Measurements from ENCODE around the gene FOXL2NB. TPM values are rescaled to one million over a fixed set of nuclear protein-coding genes. Genes with fewer than 3 reads are reported as not detected.

FOXL2NB gene
- not detected for total RNA-seq

GRCh38 chr3:138946663-138947494, at the start of gene FOXL2NB, which contains the start of gene FOXL2:
Gene FOXL2NB, plus strand, starts transcription at chr3:138947217. Its CDS starts 148 bp downstream, at chr3:138947365.
Gene FOXL2, minus strand, starts transcription at chr3:138947137. Its CDS starts 415 bp downstream, at chr3:138946722.
- intact Hi-C loops (cut with DNase I) = no loop called here
- peaks cover 22 to 26% of the 10 kb centered on the region in 2 donors for H3K4me1 ChIP-seq
- DNase-seq (ENCODE audit: low spot score in 2 of 2) = no peak
- peaks cover 42% of the 10 kb centered on the region for H3K27me3 ChIP-seq
- no peak within 1 kb of the TSS for H3K27ac ChIP-seq
- H3K9me3 ChIP-seq = no peaks in the 10 kb centered on the region
- TF ChIP-seq CTCF (IDR thresholded peaks at IDR 0.05) = no peak
- H3K4me3 ChIP-seq = peak within 1 kb of the TSS; percentile 50 to 69
- H3K36me3 ChIP-seq = no peaks in the 10 kb centered on the region

- no peak for TF ChIP-seq CTCF (IDR thresholded peaks at IDR 0.05)
- DNase-seq (ENCODE audit: low spot score in 2 of 2) = no peak
- H3K36me3 ChIP-seq = no peaks in the 10 kb centered on the region
- H3K4me1 ChIP-seq = no peaks in the 10 kb centered on the region
- intact Hi-C loops (cut with DNase I) = no loop called here
- no peaks in the 10 kb centered on the region for H3K27me3 ChIP-seq
- H3K27ac ChIP-seq = no peak overlapping the region
- no peak overlapping the region for H3K4me3 ChIP-seq
- H3K9me3 ChIP-seq = no peaks in the 10 kb centered on the region
Measured at GRCh38 chr3:138898301-138898700, 48.7 kb upstream of the FOXL2NB start.

- H3K27ac ChIP-seq = no peak overlapping the region
- DNase-seq (ENCODE audit: low spot score in 2 of 2) = no peak
Measured at GRCh38 chr3:138898708-138899107, 48.3 kb upstream of the FOXL2NB start.

GRCh38 chr3:138899351-138899991, 47.5 kb upstream of the FOXL2NB start:
- Histone ChIP-seq H3K27ac (no peak overlapping the region), H3K36me3 (no peaks in the 10 kb centered on the region), H3K4me1 (no peaks in the 10 kb centered on the region), H3K27me3 (no peaks in the 10 kb centered on the region), H3K9me3 (no peaks in the 10 kb centered on the region), H3K4me3 (no peak overlapping the region)
- DNase-seq (ENCODE audit: low spot score in 2 of 2) = no peak
- no peak for TF ChIP-seq CTCF (IDR thresholded peaks at IDR 0.05)
- intact Hi-C loops (cut with DNase I) = no loop called here

More at GRCh38 chr3:138898708-138899107, 48.3 kb upstream of the FOXL2NB start:
- no peak overlapping the region for H3K4me3 ChIP-seq
- H3K9me3 ChIP-seq = no peaks in the 10 kb centered on the region
- TF ChIP-seq CTCF (IDR thresholded peaks at IDR 0.05) = no peak
- H3K4me1 ChIP-seq = no peaks in the 10 kb centered on the region
- no peaks in the 10 kb centered on the region for H3K36me3 ChIP-seq
- H3K27me3 ChIP-seq = no peaks in the 10 kb centered on the region
- intact Hi-C loops (cut with DNase I) = no loop called here

GRCh38 chr3:138901567-138901966, 45.5 kb upstream of the FOXL2NB start:
- no peaks in the 10 kb centered on the region for H3K9me3 ChIP-seq
- intact Hi-C loops (cut with DNase I) = no loop called here
- TF ChIP-seq CTCF (IDR thresholded peaks at IDR 0.05) = no peak
- H3K36me3 ChIP-seq = no peaks in the 10 kb centered on the region
- no peak overlapping the region for H3K4me3 ChIP-seq
- H3K4me1 ChIP-seq = no peaks in the 10 kb centered on the region
- DNase-seq (ENCODE audit: low spot score in 2 of 2) = no peak
- no peak overlapping the region for H3K27ac ChIP-seq
- H3K27me3 ChIP-seq = no peaks in the 10 kb centered on the region

Data from ascending aorta (tissue), 2 donors.